Activated naive CD4-positive, alpha-beta T cell treated with anti-CD3 and anti-CD28 coated beads, Interleukin-2, amount 50 U/mL, for 16 hours (primary cell): ENCODE measurements around the gene GPS2.
"Not testable (repeated sequence)": the region's sequence is repeated elsewhere in the genome, so short reads cannot be mapped to it uniquely, and the experiment has no call there.

Experiments
- DNase-seq: peaks from one replicate; pipeline ENCODE4 v3.0.0-alpha.2; 2020

The GPS2 gene

DNA sequence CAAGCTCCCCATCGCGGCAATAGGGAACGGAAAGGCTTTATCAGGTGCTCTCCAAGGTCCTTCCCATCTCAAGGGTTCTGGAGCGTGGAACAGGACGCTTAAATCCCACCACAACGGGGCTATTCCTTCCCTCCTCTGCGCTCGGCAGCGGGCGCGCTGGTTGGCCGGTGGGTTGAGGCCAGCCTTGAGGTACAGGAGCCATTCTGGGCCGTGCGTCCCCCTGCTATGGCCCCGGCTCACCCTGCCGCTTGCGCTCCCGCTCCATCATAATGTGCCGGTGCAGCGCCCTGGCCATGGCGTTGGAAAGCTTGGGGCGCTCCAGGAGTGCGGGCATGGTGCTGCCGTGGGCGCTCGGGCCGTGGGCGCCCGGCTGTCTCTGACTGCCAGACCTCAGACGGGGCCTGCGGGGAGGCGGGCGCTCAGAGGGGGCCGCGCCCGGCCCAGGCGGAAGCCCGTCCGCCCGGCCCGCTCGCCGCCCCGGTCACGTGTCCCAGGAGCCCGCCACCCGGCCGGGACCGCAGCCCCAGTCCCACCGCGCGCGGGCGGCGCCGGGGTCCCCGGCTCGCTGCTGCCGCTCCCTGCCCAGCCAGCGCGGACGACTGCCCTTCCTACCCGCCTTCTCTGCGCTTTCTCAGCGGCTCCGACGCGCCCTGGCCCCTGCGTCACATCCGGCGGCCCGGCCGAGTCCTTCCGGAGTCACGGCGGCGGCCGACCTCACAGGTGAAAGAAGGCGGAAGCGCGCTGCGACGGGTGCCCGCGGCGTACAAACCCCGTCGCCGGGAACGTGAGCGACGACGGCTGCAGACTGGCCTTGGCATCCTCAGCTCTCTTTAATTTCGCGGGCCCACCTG is at the start of gene GPS2:
Gene GPS2 (minus strand): TSS at position 642 of the 851 bp plus-strand sequence. CDS start 308 bp downstream, at position 334.
- DNase-seq, result peak; percentile 94

GRCh38 chr17:7363311-7363710 is 48.2 kb upstream of the GPS2 start:
- no peak for DNase-seq

GRCh38 chr17:7361906-7362305 is 46.7 kb upstream of the GPS2 start:
- DNase-seq, result no peak

- no peak for DNase-seq
Measured at GRCh38 chr17:7357381-7357780, 42.2 kb upstream of the GPS2 start.

DNA sequence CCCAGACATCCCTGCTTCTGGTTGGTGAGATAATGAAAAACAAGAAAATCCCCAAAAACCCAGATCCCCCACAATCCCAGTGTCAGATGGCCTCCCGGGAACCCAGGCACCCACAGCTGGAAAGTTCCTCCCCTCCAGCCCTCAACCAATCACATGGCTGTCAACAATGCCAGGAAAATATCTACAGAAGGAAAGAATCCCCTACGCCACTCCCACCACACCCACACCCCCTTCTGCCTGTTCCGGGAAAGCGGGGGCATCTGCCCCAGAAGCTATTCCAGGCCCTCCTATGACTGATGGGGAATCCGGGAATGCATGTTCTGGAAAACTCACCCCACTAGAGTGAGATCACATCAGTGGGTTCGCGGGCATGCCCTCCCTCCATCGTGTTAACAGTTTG is 41.6 kb upstream of the GPS2 start:
- DNase-seq, result no peak

DNA sequence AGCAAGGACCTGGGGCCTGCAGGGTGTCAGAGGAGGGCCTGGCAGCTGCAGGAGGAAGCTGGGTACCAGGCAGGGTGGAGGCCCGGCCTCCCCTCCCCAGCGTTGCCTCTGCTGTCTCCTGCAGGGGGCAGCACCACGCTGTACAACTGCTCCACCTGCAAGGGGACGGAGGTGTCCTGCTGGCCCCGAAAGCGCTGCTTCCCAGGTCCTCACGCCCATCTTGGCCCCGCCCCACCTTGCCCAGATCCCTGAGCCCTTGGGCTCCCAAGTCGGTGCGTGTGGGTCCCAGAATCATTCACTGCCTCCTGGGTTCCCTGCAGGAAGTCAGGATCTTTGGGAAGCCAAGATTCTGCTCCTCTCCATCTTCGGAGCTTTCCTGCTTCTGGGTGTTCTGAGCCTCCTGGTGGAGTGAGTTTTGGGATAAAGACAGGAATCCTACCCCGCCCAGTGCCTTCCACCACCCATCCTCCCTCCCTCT is 41.0 kb upstream of the GPS2 start:
- DNase-seq, result peak; percentile 84

DNA sequence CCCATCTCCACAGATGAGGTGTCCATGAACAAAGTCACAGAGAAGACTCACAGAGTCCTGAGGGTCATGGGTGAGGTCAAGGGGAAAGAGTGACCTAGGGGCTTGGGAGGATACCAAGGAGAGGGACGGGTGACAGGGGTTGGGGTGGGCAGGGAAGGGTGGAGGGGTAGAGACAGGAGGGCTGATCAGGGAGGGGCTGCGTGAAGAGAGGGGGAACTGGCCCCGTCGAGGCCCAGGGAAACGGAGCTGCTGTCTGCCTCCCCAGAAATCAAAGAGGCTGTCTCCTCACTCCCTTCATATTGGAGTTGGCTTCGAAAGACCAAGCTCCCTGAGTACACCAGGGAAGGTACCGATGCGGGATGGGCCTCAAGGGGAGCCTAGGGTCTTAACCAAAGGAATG is 40.4 kb upstream of the GPS2 start:
- DNase-seq, result no peak

- no peak for DNase-seq
Measured at GRCh38 chr17:7355053-7355452, 39.9 kb upstream of the GPS2 start, which contains the start of gene TMEM95. TSS of gene TMEM95 (plus strand) at chr17:7355156. CDS start at chr17:7355205, 49 bp downstream.

DNA sequence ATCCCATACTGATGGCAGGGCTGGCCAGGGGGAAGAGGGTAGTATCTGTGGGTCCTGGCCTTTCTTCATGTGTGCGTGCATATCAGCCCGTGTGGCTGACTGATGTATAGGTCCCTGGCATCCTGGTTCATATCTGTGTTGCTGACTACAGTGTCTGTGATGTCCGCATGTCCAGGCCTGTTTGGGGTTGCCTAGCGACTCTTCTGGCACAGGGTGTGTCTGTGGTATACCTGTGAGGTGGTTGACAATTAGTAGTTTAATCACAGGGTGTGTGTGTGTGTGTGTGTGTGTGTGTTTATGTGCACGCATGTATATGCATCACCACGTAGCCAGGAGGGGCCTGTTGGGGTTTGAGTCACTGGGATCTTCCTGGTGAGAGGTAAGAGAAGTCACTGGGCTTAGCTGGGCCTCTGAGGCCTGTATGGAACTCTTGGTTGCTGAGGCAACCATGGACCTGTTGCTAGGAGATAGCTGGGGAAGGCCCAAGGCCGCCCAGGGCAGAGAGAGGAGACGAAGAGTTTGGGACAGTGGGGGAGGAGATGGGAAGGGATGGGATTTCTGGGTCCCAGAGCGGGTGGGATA is 39.2 kb upstream of the GPS2 start:
- DNase-seq, result no peak

- no peak for DNase-seq
Measured at GRCh38 chr17:7352910-7353635, 37.9 kb upstream of the GPS2 start.

GRCh38 chr17:7352503-7352889 is 37.3 kb upstream of the GPS2 start:
- no peak for DNase-seq

DNA sequence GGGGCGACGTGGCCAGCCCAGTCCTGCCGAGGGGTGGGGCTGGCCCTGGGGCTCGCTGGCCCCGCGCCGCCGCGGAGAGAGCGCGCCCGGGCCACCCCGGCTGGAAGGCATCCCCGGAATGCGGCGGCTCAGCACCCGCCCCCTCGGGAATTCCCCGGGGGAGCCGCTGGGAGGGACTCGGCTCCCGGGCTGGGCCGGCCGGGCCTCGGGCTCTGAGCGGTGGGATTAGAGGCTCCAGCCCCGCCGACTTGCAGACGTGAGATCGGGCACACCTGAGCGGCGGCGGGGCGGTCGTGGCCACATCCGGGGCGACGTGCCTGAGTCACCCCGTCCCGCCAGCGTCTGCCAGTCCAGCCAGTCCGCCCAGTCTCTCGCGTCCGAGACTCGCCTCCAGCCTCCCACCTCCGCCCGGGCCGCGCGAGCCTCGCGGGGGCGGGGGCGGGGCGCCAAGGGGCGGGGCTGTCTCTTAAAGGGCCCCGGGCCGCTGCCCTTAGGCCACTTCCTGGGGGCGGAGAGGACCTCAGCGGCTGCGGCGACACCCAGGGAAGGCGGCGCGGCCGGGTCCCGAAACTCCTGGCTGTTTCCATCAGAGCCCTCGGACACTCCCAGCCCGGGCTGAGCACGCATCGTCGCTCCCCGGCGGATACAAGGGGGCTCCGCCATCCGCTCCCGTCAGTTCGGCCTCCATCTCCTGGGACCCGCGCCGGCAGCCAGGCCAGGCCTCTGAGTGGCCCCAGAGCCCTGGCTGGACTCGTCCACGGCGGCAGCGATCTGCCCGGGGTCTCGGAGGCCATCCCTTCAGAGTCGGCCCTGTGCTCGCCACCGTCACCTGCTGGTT is 36.7 kb upstream of the GPS2 start, which contains the start of gene KCTD11:
Gene KCTD11 (plus strand): TSS at position 498 of the 838 bp plus-strand sequence.
- peak; percentile 54 for DNase-seq

DNA sequence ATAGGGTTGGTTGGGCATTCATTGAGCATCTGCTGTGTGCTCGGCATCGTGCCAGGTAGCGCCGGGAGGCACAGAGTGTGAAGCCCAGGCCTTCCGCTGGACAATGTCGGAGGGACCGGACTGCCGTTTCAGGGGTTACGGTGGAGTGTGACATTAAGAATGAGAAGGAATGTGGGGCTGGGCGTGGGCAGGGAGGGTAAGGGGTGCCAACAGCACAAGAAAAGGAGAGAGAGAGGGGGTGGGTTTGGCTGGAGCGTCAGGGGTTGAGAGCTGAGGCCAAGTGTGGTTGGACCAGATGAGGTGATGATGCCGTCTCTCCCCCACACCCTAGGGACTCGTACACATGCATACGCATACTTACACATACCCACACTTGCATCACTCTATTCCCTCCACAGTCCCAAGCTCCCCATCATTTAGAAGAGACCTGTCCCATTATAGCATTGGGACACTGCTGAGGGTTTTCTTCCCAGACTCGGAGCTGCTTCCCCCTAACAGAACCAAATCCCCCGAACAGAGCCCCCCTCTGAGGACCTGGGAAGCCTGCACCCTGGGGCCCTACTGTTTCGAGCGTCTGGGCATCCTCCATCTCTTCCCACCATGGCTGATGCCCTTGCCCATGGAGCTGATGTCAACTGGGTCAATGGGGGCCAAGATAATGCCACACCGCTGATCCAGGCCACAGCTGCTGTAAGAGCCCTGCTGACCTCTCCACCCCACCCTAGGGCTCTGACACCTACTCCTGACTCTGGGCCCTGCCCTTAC is 33.5 kb upstream of the GPS2 start:
- DNase-seq, result no peak

DNA sequence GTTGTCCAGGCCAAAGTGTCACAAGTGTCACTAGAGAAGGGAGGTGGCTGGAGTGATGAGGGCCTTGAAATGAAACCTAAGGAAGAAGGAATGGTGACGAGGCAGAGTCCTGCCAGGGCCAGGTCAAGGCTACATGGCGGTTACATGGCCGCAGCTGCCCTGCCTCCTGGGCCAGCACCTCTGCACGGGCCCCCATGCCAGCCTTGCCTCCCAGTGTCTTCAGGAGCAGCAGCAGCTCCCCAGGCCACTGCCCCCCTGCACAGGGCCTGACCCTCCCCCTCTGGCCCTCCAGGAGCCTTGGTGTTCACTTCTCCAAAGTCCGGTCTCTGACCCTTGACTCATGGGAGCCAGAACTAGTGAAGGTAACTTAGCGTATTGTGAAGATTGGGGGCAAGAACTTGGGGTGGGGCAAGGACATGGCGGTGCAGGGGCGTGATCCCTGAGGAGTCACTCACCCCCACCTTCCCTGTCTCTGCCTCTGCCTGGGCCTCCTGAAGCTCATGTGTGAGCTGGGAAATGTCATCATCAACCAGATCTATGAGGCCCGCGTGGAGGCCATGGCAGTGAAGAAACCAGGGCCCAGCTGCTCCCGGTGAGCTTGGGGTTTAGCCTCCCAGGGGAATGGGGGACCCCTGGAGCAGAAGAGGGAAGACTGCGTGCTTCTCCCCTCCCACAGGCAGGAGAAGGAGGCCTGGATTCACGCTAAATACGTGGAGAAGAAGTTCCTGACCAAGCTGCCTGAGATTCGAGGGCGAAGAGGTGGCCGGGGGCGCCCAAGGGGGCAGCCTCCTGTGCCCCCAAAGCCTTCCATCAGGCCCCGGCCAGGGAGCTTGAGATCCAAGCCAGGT is 32.7 kb upstream of the GPS2 start:
- DNase-seq, result no peak

DNA sequence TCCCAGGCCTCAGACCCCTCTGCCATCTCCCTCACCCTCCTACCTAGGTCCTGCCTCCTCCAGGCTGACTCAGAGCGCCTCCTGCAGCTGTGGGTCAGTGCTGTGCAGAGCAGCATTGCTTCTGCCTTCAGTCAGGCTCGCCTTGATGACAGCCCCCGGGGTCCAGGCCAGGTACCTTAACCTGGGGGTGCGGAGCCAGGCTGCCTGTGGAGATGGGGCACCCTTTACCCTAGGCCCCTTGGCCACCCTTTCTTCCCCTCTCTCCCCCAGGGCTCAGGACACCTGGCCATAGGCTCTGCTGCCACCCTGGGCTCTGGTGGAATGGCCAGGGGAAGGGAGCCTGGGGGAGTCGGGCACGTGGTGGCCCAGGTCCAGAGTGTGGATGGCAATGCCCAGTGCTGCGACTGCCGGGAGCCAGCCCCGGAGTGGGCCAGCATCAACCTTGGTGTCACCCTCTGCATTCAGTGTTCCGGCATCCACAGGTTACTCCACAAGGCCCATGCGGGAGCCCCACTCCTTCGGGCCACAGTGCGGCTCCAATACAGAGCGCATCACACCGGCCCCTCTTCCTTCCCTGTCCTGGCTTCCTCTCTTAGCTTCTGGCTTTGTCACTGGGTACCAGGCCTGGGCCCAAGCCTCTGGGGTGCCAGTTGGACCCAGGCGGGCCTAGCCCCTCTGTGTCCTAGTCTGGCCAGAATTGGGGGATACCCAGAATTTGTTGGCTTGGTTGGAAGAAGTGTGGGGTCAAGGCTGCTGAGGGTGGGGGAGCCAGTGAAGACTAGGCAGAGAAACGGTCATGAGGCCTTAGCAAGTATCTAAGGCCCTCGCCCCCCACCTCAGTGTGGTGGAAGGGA is 31.8 kb upstream of the GPS2 start:
- DNase-seq, result no peak

DNA sequence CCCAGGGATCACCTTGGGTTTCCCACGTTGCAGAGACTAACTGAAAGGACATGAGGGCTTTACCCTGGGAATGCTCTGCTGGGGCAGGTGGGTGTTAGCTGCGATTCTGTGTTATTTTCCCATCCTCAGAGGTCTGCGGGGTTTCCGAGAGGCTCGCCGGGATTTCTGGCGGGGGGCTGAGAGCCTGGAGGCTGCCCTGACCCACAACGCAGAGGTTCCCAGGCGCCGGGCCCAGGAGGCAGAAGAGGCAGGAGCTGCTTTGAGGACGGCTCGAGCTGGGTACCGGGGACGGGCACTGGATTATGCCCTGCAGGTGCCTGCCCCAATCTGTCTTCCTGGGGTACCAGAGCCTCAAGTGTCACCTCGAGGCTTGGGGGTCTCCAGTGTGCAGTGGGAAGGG is 28.1 kb upstream of the GPS2 start:
- no peak for DNase-seq

GRCh38 chr17:7341842-7342241 is 26.7 kb upstream of the GPS2 start:
- no peak for DNase-seq

DNA sequence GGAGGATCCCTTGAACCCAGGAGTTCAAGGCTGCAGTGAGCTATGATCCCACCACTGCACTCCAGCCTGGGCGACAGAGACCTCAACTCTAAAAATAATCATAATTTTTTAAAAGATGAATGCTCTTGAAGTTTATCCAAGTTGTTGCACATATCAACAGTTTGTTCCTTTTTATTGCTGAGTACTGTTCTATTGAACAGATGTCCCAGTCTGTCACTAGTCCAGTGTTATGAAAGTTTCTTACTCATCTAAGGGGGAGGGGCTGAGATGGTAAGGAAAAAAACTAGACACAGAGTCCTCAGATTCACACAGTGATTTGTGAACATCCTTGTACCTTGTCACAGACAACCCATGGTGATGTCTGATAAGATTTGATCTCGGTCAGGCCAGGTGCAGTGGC is 25.0 kb upstream of the GPS2 start:
- DNase-seq, result no peak

DNA sequence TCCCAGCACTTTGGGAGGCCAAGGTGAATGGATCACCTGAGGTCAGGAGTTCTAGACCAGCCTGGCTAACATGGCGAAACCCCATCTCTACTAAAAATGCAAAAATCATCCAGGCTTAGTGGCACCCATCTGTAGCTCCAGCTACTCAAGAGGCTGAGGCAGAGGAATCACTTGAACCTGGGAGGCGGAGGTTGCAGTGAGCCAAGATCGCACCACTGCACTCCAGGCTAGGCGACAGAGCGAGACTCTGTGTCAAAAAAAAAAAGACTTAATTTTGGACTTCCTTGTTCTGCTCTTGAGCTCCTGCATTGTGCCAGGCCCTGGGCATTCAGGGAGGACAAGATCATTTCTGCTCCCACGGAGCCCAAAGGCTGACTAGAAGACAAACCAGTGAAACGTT is 22.4 kb upstream of the GPS2 start:
- DNase-seq, result not testable (repeated sequence)
